PFSK-1 (cell line): ENCODE data around the gene GPX8.

Experiments
- FOXP2 ChIP-seq: optimal IDR thresholded peaks from 2 replicates; pipeline ENCODE3; 2011; ENCODE audit warnings: borderline replicate concordance, control low read depth, inconsistent platforms; ENCODE audit not compliant: insufficient read depth; ENCODE audit errors: extremely low read length, extremely low read depth
- POLR2AphosphoS5 ChIP-seq: IDR thresholded peaks from 2 replicates; pipeline ENCODE4 v1.6.1; 2012; ENCODE audit warnings: low read depth, mild to moderate bottlenecking, control low read depth, low read length, moderate library complexity
- REST ChIP-seq, 2 experiments: IDR thresholded peaks; 2 replicates each; pipeline versions ENCODE4 v1.6.1 to v1.8.0; 2011 to 2012; ENCODE audit warnings: low read depth in 2 of 2, low read length in 2 of 2, control low read depth in 1 of 2, inconsistent platforms in 1 of 2, mild to moderate bottlenecking in 1 of 2, moderate library complexity in 1 of 2; ENCODE audit not compliant: insufficient read depth in 1 of 2
- SIN3A ChIP-seq: IDR thresholded peaks from 2 replicates; pipeline ENCODE4 v1.6.1; 2012; ENCODE audit warnings: mild to moderate bottlenecking, low read length, moderate library complexity, borderline replicate concordance; ENCODE audit not compliant: insufficient read depth
- TAF1 ChIP-seq: IDR thresholded peaks from 2 replicates; pipeline ENCODE4 v1.6.1; 2012; ENCODE audit warnings: low read length, control low read depth, borderline replicate concordance; ENCODE audit not compliant: insufficient read depth

The GPX8 gene

GRCh38 chr5:55172051-55172899 is 12.3 kb downstream of the GPX8 start:
- TF ChIP-seq SIN3A (no peak), TAF1 (no peak), POLR2AphosphoS5 (no peak), REST (IDR thresholded peaks at IDR 0.05; ENCODE audit: insufficient read depth in 1 of 2, low read depth in 2 of 2, low read length in 2 of 2) (no peak), FOXP2 (no peak)

GRCh38 chr5:55172937-55173686 is 13.1 kb downstream of the GPX8 start, which contains the start of gene CDC20B:
TSS of gene CDC20B (minus strand) at chr5:55173177. CDS start at chr5:55173000, 177 bp downstream.
- no peak for TF ChIP-seq TAF1
- TF ChIP-seq REST (IDR thresholded peaks at IDR 0.05; ENCODE audit: insufficient read depth in 1 of 2, low read depth in 2 of 2, low read length in 2 of 2) = no peak
- TF ChIP-seq FOXP2 = peak; percentile 10
- peak; percentile 92; the same call in 1 of the 2 replicates for TF ChIP-seq SIN3A

GRCh38 chr5:55173687-55174230 is 13.8 kb downstream of the GPX8 start:
- TF ChIP-seq SIN3A (no peak), REST (IDR thresholded peaks at IDR 0.05; ENCODE audit: insufficient read depth in 1 of 2, low read depth in 2 of 2, low read length in 2 of 2) (no peak), POLR2AphosphoS5 (no peak), FOXP2 (no peak), TAF1 (no peak)

GRCh38 chr5:55175781-55176175 is 15.8 kb downstream of the GPX8 start:
- TF ChIP-seq TAF1 (no peak), REST (IDR thresholded peaks at IDR 0.05; ENCODE audit: insufficient read depth in 1 of 2, low read depth in 2 of 2, low read length in 2 of 2) (no peak), POLR2AphosphoS5 (no peak), FOXP2 (no peak), SIN3A (no peak)
